ENCODE results near the gene VPS13D.

Gene VPS13D, protein sequence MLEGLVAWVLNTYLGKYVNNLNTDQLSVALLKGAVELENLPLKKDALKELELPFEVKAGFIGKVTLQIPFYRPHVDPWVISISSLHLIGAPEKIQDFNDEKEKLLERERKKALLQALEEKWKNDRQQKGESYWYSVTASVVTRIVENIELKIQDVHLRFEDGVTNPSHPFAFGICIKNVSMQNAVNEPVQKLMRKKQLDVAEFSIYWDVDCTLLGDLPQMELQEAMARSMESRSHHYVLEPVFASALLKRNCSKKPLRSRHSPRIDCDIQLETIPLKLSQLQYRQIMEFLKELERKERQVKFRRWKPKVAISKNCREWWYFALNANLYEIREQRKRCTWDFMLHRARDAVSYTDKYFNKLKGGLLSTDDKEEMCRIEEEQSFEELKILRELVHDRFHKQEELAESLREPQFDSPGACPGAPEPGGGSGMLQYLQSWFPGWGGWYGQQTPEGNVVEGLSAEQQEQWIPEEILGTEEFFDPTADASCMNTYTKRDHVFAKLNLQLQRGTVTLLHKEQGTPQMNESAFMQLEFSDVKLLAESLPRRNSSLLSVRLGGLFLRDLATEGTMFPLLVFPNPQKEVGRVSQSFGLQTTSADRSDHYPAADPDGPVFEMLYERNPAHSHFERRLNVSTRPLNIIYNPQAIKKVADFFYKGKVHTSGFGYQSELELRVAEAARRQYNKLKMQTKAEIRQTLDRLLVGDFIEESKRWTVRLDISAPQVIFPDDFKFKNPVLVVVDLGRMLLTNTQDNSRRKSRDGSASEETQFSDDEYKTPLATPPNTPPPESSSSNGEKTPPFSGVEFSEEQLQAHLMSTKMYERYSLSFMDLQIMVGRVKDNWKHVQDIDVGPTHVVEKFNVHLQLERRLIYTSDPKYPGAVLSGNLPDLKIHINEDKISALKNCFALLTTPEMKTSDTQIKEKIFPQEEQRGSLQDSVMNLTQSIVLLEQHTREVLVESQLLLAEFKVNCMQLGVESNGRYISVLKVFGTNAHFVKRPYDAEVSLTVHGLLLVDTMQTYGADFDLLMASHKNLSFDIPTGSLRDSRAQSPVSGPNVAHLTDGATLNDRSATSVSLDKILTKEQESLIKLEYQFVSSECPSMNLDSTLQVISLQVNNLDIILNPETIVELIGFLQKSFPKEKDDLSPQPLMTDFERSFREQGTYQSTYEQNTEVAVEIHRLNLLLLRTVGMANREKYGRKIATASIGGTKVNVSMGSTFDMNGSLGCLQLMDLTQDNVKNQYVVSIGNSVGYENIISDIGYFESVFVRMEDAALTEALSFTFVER (N-terminal part only)

DNA sequence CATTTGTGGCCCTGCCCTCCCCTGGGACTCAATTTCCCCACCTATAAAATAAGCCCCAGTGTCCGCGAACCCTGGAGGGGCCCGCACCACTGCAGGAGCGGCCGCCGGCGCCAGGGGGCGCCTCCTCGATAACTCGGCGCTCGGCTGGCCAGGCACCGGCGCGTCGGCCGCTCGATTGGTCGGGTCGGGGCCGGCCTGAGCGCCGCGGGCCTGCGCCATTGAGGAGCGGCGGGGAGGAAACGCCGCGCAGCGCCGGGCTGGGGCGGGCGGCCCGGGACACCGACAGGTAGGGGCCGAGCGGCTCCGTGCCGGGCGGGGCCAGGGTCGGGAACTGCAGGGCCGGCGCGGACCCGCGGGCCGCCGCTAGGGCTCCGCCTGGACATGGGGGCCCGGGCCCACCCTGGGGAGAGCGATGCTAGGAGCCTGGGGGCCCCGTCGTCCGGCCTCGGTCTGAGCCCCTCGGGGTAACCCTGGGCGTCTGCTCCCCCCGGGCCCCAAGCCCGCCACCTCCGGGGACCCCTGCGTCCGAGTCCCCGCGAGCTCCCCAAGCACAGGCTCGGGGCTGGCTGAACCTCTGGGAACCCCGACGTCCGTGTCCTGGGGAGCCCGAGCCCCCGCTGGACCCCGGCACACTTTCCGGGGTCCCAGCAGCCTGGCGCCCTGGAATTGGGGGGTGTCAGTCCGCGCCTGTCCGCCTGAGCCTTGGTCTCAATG is at the start of gene VPS13D:
TSS of gene VPS13D (plus strand) at position 196 of the 714 bp plus-strand sequence. CDS start 4,237 bp downstream, outside the sequence.
- DNase-seq: peak; percentile 91

DNA sequence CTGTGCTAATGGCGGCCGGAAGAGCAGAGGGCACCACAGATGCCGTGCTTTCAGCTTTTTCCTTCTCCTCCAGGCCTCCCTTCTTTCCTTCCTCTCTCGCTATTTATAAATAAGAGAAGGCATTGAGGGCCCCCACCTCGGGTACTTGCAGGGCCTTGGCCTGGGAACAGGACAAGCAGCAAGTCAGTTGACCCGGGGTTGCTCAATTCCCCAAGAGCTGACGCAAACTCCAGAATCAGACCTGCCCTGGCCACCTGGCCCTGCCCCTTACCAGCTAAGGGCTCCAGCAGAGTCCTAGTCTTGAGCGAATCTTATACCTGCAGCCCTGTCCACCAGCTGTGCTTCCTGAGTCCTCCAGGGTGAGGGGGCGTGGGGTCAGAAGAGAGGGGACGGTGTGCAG is 49.5 kb upstream of the VPS13D start:
- peak; percentile 44 for DNase-seq

DNA sequence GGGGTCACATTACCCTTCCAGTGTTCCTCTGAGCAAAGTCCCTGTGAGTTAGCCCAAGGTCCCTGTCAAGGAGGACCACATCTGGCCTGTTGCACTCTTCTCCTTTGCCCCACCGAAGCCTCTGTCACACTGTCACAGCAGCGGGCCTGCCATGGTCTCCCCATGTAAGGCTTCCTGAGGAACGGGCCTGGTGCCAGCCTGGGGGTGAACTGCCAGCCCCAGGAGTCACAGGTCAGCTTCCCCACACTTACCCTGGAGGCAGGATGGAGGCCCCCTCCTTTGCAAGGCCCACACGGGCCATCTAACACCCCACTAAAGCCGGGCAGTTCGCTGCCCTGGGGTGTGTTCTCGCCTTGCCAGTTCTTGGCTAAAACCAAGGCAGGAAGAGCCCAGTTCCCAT is 48.9 kb upstream of the VPS13D start:
- no peak for DNase-seq

GRCh38 chr1:12181568-12181967 is 48.3 kb upstream of the VPS13D start:
- no peak for DNase-seq

- no peak for DNase-seq
Observed at GRCh38 chr1:12182410-12182984, 47.3 kb upstream of the VPS13D start.

- DNase-seq: no peak
Observed at GRCh38 chr1:12183095-12183794, 46.6 kb upstream of the VPS13D start.

- DNase-seq: peak; percentile 40
Observed at GRCh38 chr1:12184008-12184681, 45.7 kb upstream of the VPS13D start.

GRCh38 chr1:12185036-12185917 is 44.6 kb upstream of the VPS13D start:
- DNase-seq: no peak

DNA sequence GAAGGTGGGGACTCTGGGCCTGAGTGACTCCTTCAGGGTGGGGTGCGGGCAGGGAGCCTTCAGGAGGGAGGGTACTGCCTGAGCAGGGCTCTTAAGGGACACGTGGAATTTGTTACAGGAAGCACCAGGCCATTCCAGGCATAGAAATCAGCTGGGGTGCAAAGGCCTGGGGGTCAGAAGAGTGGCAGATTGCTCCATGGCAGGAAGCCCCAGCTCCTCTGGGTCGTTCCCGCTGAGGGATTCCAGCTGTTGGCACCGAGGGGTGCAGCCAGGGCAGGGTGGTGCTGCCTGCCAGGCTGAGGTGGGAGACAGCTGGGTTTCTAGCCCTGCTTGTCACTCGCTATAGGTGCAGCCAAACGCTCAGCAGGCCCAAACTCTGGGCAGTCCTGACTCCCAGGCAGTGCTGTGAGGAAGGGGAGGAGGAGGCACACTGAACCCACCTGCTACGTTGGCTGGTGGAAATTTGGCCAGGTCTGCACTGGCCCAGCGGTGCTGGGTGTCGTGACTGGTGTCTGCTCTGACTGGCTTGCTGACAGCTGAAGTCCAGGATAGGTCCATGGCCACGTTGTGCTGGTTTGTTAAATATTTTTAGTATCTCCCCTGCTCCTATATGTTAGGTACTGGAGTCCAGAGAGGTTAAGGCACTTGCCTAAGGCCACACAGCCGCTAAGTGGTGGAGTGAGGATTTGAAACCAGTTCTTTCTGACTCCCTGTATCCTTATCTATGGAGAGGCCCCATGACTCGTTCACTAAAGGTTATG is 43.7 kb upstream of the VPS13D start:
- no peak for DNase-seq

GRCh38 chr1:12186679-12186985 is 43.2 kb upstream of the VPS13D start:
- no peak for DNase-seq

DNA sequence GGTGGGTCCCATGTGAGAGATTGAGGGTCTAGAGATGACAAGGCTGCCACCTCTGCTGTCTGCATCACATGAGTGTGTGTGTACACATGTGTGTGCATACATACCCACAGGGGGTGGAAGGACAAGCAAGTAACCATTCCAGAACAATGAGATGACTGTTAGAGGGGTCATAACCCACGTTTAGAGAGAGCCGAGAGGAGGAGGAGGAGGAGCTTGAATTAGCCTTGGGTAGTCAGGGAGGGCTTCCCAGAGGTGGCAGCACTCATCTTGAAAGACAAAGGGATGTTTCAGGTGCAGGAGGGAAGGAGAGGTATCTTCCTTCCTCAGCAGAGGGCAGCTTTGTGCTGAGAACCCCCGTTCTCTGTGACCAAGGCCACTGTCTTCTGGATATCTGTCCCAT is 41.7 kb upstream of the VPS13D start:
- no peak for DNase-seq

- no peak for DNase-seq
Observed at GRCh38 chr1:12188657-12189327, 41.0 kb upstream of the VPS13D start.

DNA sequence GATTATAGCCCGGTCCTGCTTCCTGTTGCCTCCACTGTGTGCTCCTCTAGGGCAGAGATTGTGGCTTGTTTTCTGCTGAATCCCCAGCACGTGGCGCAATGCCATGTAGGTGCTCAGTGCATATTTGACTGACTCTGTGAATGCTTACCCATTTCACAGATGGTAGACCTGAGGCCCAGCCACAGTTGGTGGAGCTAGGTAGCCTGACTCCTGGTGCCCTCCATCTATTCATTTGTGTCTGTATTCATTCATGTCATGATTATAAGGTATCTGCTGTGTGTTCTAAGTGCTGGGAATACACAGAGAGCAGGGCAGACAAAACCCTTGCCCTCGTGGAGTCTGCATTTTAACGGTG is 40.5 kb upstream of the VPS13D start:
- no peak for DNase-seq

DNA sequence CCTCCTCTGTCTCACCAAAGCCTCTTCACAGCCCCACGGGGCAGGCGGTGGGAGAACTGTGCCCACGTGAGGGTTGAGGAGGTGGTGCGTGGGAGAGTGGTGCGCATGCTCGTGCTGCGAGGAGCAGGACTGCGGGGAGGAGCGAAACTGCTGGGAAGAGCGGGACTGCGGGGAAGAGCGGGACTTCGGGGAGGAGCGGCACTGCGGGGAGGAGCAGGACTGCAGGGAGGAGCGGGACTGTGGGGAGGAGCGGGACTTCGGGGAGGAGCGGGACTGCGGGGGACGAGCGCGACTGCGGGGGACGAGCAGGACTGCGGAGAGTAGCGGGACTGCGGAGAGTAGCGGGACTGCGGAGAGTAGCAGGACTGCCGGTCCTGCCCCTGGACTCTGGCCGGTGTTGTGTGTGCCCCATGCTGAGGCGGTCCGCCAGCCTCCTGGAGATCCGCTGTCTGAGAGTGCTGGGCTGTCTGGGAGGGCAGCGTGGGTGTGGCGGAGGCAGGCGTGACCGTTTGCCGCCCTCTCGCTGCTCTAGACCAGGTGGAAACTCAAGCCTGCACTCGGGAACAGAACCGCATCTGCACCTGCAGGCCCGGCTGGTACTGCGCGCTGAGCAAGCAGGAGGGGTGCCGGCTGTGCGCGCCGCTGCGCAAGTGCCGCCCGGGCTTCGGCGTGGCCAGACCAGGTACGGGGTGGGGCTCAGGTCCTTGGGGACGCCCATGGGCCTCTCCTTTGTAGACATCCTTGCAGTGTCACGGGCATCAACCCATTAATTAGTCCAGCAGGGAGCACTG is 38.4 kb upstream of the VPS13D start:
- DNase-seq: no peak

DNA sequence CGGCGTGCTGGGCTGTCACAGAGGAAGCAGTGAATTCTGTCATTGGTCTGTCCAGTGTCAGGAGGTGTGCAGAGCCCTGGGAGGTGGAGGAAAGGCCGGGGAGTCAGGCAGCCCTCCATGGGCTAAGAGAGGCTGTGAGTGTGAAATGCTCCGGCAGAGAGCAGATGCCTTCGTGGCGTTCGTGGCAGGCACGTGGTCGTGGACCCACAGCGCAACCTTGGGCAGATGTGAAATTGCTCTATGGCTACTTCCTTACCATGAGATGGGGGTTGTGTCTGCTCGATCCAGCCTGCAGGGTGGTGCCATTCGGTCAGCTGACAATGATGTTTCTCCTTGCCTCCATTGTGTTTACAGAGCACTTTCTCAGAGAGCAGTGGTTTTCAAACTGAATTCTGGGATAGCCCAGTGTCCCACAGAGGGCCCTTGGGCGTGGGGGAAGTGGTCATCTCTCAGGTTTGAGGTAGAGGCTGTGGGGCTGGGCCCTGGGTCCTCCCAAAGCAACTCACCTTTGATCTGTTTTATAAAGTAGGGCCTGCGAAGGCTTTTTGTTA is 35.1 kb upstream of the VPS13D start:
- no peak for DNase-seq

DNA sequence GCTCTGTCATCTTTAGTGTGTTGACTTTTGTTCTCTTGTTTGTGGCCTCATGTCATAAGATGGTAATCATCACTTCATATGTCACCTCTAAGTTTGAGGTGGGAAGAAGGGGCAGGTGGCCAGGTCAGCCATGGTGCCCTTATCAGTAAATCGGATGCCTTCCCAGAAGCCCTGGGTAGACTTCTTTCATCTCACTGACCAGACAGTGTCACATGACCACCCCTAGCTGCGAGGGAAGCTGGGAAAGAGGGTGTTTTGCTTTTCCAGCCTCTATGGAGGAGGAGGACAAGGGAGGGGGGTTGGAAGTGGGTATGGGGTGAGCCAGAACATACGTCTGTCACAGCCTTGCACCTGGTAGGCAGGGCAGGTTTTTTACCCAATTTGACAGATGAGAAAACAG is 34.4 kb upstream of the VPS13D start:
- DNase-seq: no peak

Measured in hematopoietic multipotent progenitor cell treated with erythropoietin and hydrocortisone succinate and interleukin-3 and kit ligand, for 6 days (in vitro differentiated cells).